Calu3 (cell line): ENCODE measurements around the gene CLASP1. TPM values are rescaled to one million over a fixed set of nuclear protein-coding genes. Genes with fewer than 3 reads are reported as not detected.

Experiments used
- BruUV-seq: library from RNA; stranded (reverse); fragments of 400-500 nt; replicated peaks from 2 replicates; lab custom pipeline; 2021; lab: Mats Ljungman, UMichigan
- CTCF ChIA-PET: fragments of 300-600 bp; sonication (Branson Sonifier 250); formaldehyde crosslinking; loops from one replicate; lab custom pipeline; 2022; ENCODE audit warnings: antibody characterized with exemption; lab: Charles Lee
- DNase-seq: peaks from one replicate; pipeline ENCODE4 v3.0.0; 2022
- H3K27ac Mint-ChIP-seq: one replicate; pipeline ENCODE4 v1.8.0; 2022; ENCODE audit warnings: mixed read lengths; ENCODE audit not compliant: unreplicated experiment
- H3K27me3 Mint-ChIP-seq: one replicate; pipeline ENCODE4 v1.8.0; 2022; ENCODE audit warnings: mixed read lengths; ENCODE audit not compliant: unreplicated experiment
- H3K36me3 Mint-ChIP-seq: one replicate; pipeline ENCODE4 v1.8.0; 2022; ENCODE audit warnings: mild to moderate bottlenecking, moderate library complexity, mixed read lengths; ENCODE audit not compliant: insufficient read depth, unreplicated experiment
- H3K4me1 Mint-ChIP-seq: one replicate; pipeline ENCODE4 v1.8.0; 2022; ENCODE audit warnings: mild to moderate bottlenecking, low read depth, mixed read lengths; ENCODE audit not compliant: unreplicated experiment
- H3K4me3 Mint-ChIP-seq: one replicate; pipeline ENCODE4 v1.8.0; 2022; ENCODE audit warnings: mild to moderate bottlenecking, low read depth, moderate library complexity, mixed read lengths; ENCODE audit not compliant: unreplicated experiment
- H3K9me3 Mint-ChIP-seq: one replicate; pipeline ENCODE4 v1.8.0; 2022; ENCODE audit warnings: low read depth, mixed read lengths; ENCODE audit not compliant: unreplicated experiment
- intact Hi-C: fragments of 100-400 bp; cut with micrococcal nuclease; formaldehyde crosslinking; loops from one replicate; pipeline ENCODE4 v1.10.0; 2022; ENCODE audit not compliant: unreplicated experiment
- total RNA-seq: library from RNA; stranded (reverse); gene quantifications from 2 replicates; pipeline ENCODE4 v1.2.3, GENCODE V29; 2022
- TF ChIP-seq, protein P1 (sequence below): fragments of 200-600 bp; IDR thresholded peaks from one replicate; pipeline ENCODE4 v1.8.0; 2022; ENCODE audit warnings: antibody characterized with exemption; ENCODE audit not compliant: unreplicated experiment

The CLASP1 gene
- total RNA-seq, 1 experiment from 2014 or later: 59.7 TPM

DNA sequence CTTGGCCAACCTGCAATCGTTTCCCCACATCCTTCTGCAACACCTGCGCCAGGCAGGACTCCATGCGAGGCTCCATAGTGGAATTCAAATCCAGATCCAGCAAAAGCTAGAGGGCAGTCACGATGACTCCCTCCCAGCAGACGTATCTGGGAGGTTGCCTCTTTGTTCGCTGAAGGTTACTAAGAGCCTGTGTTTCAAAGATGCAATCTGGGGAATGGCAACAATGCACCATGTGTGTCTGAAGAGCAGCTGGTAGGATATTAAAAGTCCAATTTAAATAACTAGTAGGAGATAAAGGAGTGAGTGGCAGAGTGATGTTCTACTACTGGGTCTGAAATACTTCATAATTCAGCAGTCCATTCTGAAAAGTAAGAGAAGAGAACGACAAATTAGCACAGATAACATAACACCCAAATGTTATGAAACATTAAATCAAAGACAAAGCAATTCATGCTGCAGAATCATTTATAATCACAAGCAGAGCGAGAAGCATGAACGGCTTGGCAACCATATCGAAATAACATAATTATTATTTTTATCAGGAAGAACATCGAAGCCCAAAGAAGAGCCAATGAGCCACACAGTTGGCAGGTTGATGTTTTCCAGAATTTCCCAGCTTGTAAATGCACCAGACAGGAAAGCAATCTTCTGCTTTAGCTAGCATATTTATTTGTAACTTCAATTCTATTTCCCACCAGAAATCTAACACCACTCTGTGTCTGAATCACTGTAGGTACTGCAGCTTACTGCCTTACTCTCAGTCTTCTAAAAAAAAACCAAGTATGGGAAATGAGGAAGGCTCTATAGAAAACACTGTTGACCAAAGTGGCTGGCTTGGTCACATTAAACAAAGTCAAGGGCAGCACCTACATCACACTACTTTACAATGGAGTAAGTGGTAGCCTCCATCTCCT, 43.2 kb downstream of the CLASP1 start:
- H3K4me3 Mint-ChIP-seq: no peak overlapping the region
- H3K27me3 Mint-ChIP-seq: no peaks in the 10 kb centered on the region
- H3K36me3 Mint-ChIP-seq: peaks cover 9% of the 10 kb centered on the region
- intact Hi-C loops: no loop called here
- H3K4me1 Mint-ChIP-seq: no peaks in the 10 kb centered on the region
- peak overlapping the region; percentile 11 for H3K27ac Mint-ChIP-seq
- BruUV-seq: no TSS peak
- CTCF ChIA-PET: interaction anchor here (1.2 kb wide), 1 partner anchor 22 kb away, joined by 3 read pairs; no protein-coding TSS in a partner anchor
- H3K9me3 Mint-ChIP-seq: no peaks in the 10 kb centered on the region
- TF ChIP-seq, protein P1, sequence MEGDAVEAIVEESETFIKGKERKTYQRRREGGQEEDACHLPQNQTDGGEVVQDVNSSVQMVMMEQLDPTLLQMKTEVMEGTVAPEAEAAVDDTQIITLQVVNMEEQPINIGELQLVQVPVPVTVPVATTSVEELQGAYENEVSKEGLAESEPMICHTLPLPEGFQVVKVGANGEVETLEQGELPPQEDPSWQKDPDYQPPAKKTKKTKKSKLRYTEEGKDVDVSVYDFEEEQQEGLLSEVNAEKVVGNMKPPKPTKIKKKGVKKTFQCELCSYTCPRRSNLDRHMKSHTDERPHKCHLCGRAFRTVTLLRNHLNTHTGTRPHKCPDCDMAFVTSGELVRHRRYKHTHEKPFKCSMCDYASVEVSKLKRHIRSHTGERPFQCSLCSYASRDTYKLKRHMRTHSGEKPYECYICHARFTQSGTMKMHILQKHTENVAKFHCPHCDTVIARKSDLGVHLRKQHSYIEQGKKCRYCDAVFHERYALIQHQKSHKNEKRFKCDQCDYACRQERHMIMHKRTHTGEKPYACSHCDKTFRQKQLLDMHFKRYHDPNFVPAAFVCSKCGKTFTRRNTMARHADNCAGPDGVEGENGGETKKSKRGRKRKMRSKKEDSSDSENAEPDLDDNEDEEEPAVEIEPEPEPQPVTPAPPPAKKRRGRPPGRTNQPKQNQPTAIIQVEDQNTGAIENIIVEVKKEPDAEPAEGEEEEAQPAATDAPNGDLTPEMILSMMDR: no peak
- no peak for DNase-seq

DNA sequence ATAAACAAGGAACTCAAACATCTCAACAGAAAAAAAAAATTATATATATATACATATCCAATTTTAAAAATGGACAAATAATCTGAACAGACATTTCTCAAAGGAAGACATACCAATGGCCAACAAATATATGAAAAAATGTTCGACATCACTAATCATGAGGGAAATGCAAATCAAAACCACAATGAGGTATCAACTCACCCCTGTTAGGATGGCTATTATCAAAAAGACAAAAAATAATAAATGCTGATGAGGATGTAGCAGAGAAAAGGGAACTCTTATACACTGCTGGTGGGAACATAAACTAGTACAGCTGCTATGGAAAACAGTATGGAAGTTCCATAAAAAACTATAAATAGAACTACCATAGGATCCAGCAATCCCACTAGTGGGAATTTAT, 46.1 kb downstream of the CLASP1 start:
- Mint-ChIP-seq H3K9me3 (no peaks in the 10 kb centered on the region), H3K36me3 (peaks cover 9% of the 10 kb centered on the region), H3K27me3 (no peaks in the 10 kb centered on the region), H3K27ac (no peak overlapping the region), H3K4me3 (no peak overlapping the region), H3K4me1 (peaks cover 9% of the 10 kb centered on the region)
- CTCF ChIA-PET: no interaction called here
- TF ChIP-seq, protein P1: no peak
- DNase-seq: no peak
- intact Hi-C loops: no loop called here
- no TSS peak for BruUV-seq

DNA sequence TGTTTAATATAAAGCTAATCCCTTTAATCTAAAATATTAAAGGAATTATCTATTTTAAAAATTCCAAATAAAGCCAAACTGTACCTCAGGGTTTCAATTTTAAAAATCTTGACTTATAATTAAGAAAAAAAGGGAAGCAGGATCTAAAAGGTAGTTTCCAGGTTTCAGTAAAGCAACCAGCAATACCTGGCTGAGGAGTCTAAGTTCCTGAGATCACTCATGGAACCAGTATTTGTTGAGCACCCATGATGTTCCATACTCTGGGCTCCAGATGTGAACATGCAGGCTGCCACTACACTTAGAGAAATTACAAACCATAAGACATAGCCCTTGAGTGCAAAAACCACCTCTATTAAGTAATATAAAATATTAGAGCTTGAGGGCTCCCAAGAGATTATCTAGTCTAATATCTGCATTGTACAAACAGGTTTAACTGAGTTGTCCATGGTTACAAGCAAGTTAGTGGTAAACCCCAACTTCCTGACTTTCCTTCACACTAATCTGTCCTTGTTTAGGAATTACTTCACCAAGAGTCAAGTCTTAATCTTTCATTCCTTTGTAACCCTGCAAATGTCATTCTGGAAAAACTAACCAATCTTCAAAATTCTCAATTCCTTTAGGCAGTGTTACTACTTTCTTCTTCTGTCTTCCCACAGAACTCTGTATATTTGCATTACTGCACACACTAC, 49.2 kb downstream of the CLASP1 start:
- TF ChIP-seq, protein P1: no peak
- H3K27ac Mint-ChIP-seq: no peak overlapping the region
- peaks cover 29% of the 10 kb centered on the region for H3K4me1 Mint-ChIP-seq
- peaks cover 9% of the 10 kb centered on the region for H3K36me3 Mint-ChIP-seq
- H3K4me3 Mint-ChIP-seq: no peak overlapping the region
- no peaks in the 10 kb centered on the region for H3K27me3 Mint-ChIP-seq
- no peak for DNase-seq
- CTCF ChIA-PET: no interaction called here
- intact Hi-C loops: loop anchor here (5.0 kb wide), 1 partner anchor 68 kb away; the partner anchor contains the start of gene RNU4ATAC
- no peaks in the 10 kb centered on the region for H3K9me3 Mint-ChIP-seq
- BruUV-seq: no TSS peak

DNA sequence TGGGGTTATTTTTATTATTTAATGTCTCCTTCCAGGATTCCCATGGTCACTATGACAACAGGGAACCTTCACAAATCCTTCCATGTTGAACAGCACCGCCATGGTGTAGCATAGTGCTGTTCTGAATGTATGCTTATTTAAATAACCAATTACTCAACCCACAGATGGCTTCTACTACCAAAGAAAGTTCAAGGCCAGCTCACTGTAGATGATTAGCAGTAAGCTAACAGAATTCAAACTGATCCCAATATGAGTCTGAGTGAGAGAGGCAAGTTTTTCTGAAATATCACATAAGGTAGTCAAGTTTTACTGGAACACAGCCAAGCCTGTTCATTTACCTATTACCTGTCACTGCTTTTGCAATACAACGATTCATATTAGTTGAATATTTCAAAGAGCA, 51.2 kb downstream of the CLASP1 start:
- no peak for DNase-seq
- H3K4me1 Mint-ChIP-seq: peaks cover 32% of the 10 kb centered on the region
- H3K27me3 Mint-ChIP-seq: no peaks in the 10 kb centered on the region
- CTCF ChIA-PET: interaction anchor here (0.6 kb wide), 1 partner anchor 1005 kb away, joined by 3 read pairs; no protein-coding TSS in a partner anchor
- BruUV-seq: no TSS peak
- intact Hi-C loops: loop anchor here (5.0 kb wide), 1 partner anchor 66 kb away; the partner anchor contains the start of gene RNU4ATAC
- H3K4me3 Mint-ChIP-seq: no peak overlapping the region
- peaks cover 4% of the 10 kb centered on the region for H3K36me3 Mint-ChIP-seq
- TF ChIP-seq, protein P1: no peak
- H3K9me3 Mint-ChIP-seq: no peaks in the 10 kb centered on the region
- no peak overlapping the region for H3K27ac Mint-ChIP-seq
